ENCODE results near the gene LANCL3. TPM values are rescaled to one million over a fixed set of nuclear protein-coding genes. Genes with fewer than 3 reads are reported as not detected.

Gene LANCL3
- total RNA-seq: 0.66 and 0.91 TPM in 2 replicates

DNA sequence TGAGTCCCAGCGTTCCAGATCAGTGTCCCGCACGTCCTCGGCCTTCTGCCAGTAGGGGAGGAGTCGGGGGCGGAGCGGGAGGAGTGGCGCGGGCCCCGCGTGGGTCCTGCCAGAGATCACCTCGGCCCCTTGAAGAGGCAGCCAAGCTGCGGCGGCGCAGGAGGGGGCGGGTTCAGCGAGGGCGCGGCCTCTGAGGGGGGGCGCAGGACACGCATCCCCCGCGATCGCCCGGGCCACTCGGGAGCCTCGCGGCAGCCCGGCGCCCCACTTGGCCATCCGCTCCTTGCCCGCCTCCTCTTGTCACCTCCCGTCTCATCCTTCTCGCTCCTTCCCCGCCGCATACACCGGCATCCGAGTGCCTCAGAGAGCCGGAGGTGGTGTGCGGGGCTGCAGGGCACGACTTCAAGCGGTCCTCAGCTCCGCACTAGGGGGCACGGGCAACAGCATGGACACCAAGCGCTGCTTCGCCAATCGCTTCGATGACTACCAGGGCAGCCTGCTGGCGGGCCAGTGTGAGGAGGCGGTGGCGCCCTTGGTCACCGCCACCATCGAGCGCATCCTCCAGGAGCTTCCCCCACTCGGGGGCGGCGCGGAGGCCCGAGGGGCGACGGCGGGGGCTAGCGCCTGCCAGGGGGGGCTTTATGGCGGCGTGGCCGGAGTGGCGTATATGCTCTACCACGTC lies at the start of gene LANCL3:
LANCL3 (plus strand) TSS at position 236 of the 682 bp plus-strand sequence; CDS start at position 446, 210 bp downstream.

DNA sequence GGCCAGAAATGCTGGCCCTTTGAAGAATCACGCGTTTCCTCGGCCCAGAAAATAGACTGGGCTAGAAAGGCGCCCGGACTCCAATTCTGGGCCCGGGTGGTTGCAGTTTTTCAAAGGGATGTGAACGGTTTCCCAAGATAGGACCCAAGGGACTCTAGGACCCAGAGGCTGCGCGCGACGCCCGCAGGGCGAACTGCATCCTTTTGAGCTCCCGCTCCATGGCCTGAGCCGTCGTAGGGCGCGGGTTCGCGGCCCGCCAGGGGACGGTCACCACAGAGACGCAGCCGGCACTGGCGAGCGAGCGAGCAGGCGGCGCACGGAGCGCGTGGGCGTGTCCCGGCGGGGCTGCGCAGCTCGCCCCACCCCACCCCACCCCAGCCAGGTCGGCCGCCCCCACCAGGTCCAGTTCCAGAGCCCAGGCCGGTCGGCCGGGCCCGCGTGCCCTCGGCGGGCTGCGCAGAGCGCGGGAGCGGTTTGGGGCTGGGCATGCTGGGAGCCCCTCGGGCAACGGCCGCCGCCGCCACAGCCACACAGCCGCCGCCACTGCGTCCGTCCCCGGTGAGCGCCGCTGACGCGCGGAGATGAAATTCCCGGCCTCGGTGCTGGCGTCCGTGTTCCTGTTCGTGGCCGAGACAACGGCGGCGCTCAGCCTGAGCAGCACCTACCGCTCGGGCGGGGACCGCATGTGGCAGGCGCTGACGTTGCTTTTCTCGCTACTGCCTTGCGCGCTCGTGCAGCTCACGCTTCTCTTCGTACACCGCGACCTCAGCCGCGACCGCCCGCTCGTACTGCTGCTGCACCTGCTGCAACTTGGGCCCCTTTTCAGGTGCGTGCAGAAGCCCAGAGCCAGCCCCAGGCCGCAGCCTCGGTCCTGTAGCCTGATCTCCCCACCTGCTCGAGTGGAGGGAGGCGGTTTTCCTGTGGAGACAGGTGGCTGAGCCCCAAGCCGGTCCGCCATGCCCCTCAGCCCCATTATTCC lies 114.2 kb downstream of the LANCL3 start, which contains the start of gene XK:
XK (plus strand) TSS at position 411 of the 979 bp plus-strand sequence; CDS start at position 582, 171 bp downstream.

Other genes with a start within 250 kb of the LANCL3 start
- gene PRRG1, start 222.3 kb upstream of the LANCL3 start, total RNA-seq: 11.5 and 12.8 TPM in 2 replicates
- 0.13 TPM in 2 replicates for gene XK, start 114.1 kb downstream of the LANCL3 start, total RNA-seq
- gene CYBB, start 208.4 kb downstream of the LANCL3 start, total RNA-seq: not detected in 2 replicates